HG03565 (cell line): ENCODE data around the gene ZNF780B.

ENCODE experiments used
- ATAC-seq: cut with Tn5 transposase; IDR thresholded peaks from one replicate; pipeline ENCODE4 v1.9.1; 2021; ENCODE audit warnings: mild to moderate bottlenecking, moderate library complexity; ENCODE audit not compliant: unreplicated experiment

The ZNF780B gene

DNA sequence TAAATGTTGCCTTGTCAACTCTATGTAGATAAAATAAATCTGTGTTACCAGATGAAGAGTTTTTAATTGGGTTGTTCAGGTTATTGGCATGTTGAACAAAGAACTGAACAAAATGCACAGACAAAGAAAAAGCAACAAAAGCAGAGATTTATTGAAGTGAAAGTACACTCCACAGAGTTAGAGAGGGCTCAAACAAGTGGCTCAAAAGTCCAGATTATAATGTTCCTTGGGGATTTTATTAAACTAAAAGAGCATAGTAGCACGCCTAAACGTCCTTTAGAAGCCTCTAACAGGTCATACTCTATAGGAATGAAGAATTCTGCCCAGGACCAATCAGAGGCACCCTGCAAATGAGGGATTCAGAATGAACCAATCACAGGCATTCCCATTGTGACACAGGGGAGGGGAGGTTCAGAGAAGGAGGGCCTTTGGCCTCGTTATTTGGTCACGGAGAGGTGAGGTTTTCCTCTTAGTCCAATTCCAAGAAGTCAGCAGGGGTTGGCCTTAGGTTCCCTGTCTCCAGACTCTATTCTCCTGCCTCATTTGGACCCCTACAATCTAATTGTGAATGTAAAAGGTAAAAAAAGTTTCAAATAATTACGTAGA, 72.2 kb downstream of the ZNF780B start:
- no peak for ATAC-seq

GRCh38 chr19:39982883-39983282, 73.1 kb downstream of the ZNF780B start:
- no peak for ATAC-seq
